ENCODE results near the gene PPP4R4. TPM values are rescaled to one million over a fixed set of nuclear protein-coding genes. Genes with fewer than 3 reads are reported as not detected.
"Not testable (repeated sequence)": the region's sequence is repeated elsewhere in the genome, so short reads cannot be mapped to it uniquely, and the experiment has no call there.

The PPP4R4 gene
- total RNA-seq, 2 donors from 2014 or later: 0.32 to 0.38 TPM

- no peak for DNase-seq (ENCODE audit: low spot score)
- intact Hi-C loops (cut with DNase I): no loop called here
Observed at GRCh38 chr14:94142247-94142646, 31.9 kb upstream of the PPP4R4 start.

GRCh38 chr14:94142836-94143235 is 31.3 kb upstream of the PPP4R4 start:
- DNase-seq (ENCODE audit: low spot score): no peak
- intact Hi-C loops (cut with DNase I): no loop called here

DNA sequence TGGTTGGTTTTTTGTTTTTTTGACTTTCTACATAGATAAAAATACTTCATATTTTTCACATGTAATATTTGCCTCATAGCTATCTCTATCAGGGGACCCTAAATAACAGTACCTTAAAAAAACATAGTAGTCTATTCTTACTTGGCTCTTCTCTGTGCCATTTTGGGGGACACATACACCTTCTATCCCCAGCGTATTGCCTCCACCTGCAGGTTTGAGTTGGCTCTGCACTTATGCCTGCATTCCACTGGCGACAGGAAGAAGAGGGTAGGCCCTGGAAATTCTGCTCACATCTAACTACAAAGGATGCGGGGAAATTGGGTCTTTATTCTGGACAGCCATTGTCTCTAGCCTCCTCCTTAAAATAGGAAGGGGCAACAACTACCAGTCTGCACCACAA is 30.9 kb upstream of the PPP4R4 start:
- intact Hi-C loops (cut with DNase I): no loop called here
- no peak for DNase-seq (ENCODE audit: low spot score)

DNA sequence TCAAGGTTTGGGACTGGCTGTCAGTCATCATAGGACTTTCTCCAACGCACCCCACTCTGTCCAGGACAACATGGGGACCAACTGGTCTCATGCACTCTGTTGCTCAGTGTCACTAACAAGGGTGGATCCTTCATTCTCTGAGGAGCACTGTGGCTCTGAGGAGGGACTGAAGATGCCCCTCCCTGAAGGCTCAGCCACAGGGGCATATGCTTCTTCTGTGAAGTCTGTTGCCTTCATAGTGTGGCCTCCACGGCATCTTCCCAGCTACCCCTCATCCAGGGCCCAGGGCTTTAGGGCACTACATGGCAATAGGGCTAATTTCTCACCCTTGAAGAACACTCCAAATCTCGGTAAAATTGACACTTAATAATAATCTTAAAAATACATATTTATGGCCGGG is 30.4 kb upstream of the PPP4R4 start:
- DNase-seq (ENCODE audit: low spot score): peak; percentile 43
- intact Hi-C loops (cut with DNase I): no loop called here

- intact Hi-C loops (cut with DNase I): no loop called here
- DNase-seq (ENCODE audit: low spot score): peak; percentile 60
Observed at GRCh38 chr14:94144765-94145164, 29.4 kb upstream of the PPP4R4 start.

- intact Hi-C loops (cut with DNase I): no loop called here
- peak; percentile 28 for DNase-seq (ENCODE audit: low spot score)
Observed at GRCh38 chr14:94145902-94146527, 28.1 kb upstream of the PPP4R4 start.

DNA sequence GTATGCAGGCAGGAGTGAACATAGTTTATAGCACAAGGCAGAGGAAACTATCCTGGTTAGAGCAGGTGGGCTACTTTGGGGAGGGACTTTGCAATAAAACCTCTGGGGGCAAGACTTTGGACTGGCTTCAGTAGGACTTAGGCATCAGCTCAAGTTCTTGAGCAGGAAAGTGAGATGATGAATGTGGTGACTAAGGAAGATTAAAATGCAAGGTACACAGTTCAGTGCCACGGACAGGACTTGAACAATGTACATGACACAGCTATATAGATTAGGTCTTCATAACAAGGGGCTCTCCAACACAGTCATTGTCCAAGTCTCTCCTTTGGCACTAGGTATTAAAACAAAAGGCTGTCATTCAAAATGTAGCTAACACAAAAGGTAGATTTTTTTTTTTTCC is 21.4 kb upstream of the PPP4R4 start:
- intact Hi-C loops (cut with DNase I): no loop called here
- no peak for DNase-seq (ENCODE audit: low spot score)

DNA sequence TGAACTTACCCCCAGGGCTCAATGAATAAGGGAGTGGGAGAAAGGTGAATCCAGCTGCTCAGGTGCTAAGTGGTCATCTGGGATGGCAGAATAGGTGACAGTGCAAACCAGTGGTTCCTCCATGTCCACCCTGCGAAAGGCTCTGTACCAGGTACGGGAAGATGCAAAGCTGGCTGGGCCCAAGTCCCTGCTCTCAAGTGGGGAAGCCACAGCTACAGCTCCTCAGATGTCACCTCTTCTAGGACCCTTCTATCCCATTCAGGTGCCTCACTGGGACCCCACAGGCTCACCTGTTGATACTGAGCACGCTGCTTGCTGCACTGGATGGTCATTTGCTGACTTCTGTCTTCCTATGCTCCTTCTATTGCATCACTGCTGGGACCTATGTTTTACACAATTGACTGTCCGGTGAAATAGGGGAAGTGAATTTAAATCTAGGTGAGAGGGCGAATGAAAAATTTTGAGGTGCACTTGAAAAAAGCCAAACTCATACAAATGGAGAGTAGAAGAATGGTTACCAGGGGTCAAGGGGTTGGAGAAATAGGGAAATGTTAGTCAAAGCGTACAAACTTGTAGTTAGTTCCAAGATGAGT is 20.3 kb upstream of the PPP4R4 start:
- intact Hi-C loops (cut with DNase I): no loop called here
- DNase-seq (ENCODE audit: low spot score): peak; percentile 20

GRCh38 chr14:94156143-94156542 is 18.0 kb upstream of the PPP4R4 start:
- DNase-seq (ENCODE audit: low spot score); intact Hi-C loops (cut with DNase I): not testable (repeated sequence)

GRCh38 chr14:94157197-94157596 is 16.9 kb upstream of the PPP4R4 start:
- no peak for DNase-seq (ENCODE audit: low spot score)
- intact Hi-C loops (cut with DNase I): no loop called here

- DNase-seq (ENCODE audit: low spot score): no peak
- intact Hi-C loops (cut with DNase I): no loop called here
Observed at GRCh38 chr14:94158239-94158883, 15.8 kb upstream of the PPP4R4 start.

- DNase-seq (ENCODE audit: low spot score): no peak
- intact Hi-C loops (cut with DNase I): no loop called here
Observed at GRCh38 chr14:94161058-94161457, 13.1 kb upstream of the PPP4R4 start.

DNA sequence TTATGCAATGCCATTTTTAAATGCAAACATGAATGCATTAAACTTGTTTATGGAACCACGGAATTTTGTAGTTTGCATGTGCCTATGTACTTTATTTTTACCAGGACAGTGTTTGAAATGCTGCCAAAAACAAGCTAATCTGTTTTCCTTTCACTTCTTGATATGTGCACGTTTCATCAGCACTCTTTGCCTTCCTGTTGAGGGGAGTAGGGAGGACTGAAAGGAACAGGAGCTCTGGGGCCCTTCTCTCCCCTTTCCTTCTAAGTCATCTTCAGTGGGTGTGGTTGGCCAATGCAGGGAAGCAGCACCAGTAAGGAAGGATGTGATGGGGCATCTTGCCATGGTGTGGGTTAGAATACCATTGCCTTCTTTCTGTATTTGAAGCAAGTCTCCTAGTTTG is 12.1 kb upstream of the PPP4R4 start:
- no peak for DNase-seq (ENCODE audit: low spot score)
- intact Hi-C loops (cut with DNase I): no loop called here

DNA sequence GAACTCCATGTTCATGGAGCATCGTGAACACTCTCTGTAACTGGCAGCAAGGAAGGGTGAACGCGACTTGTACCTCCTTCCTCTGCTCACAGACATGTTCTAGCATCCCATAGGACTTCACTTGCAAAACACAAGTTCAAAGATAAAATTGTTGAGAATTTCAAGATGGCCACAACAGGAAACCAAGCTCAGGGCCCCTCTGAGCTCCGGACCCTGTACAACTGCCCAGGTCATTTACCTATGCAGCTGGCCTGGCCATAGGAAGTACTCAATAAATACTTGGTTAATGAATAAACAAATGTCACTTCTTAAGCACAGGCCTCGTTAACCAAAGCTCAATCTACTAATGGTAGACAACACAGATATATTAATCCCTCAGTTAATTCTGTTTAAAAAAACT is 11.7 kb upstream of the PPP4R4 start:
- no peak for DNase-seq (ENCODE audit: low spot score)
- intact Hi-C loops (cut with DNase I): no loop called here

DNA sequence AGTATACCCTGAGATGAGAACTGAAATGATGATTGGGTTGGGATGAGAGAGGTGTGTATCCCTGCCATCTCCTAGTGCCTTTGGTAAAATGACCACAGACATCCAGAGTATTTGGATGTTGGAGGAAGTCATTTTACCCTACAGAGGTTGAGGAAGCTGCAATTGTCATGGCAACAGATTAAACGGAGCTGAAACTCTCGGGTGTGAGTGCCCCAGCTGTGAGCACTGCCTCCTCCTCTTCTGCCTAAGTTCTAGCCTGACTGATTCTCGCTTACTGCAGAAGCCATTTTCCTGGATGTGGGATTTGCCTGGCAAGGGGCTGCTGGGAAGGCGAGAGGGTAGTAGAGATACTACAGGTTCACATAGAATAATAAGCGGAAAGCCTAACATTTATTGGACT is 10.3 kb upstream of the PPP4R4 start:
- DNase-seq (ENCODE audit: low spot score): no peak
- intact Hi-C loops (cut with DNase I): no loop called here

DNA sequence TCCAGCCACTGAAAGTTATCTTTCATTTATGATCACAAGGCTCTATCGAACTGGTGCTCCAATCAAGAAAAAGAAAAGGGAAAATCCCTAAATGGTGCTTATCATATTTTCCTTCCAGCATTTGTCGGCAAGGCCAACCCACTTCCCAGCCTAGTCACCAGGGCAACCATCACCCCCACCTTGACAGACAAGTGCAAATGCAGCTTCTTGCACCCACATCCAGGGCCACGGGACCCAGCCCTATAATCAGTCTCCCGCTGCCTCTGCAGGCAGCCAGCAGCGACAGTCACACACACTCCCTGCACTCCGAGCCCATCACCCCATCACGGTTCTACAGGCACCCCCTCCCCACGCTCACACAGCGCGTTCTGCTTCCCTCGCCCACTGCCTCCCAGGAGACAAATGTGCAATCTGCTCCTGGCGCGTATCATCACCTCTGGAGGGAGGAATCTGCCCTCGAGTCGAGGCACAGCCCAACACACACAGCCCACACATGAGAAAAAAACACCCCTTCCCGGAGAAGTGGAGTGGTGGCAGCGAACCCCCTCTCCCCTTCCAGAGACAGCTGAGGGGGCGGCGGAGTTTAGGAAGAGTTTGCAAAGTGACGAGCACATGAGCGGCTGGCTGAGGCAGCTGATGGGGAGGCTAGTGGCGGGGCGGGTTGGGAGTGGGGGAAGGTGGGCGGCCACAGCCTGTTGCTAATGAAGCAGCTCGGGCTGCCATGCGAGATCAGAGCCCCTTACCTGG is 9.3 kb upstream of the PPP4R4 start:
- no peak for DNase-seq (ENCODE audit: low spot score)
- intact Hi-C loops (cut with DNase I): no loop called here

- intact Hi-C loops (cut with DNase I): no loop called here
- no peak for DNase-seq (ENCODE audit: low spot score)
Observed at GRCh38 chr14:94165744-94166143, 8.4 kb upstream of the PPP4R4 start.

- no peak for DNase-seq (ENCODE audit: low spot score)
- intact Hi-C loops (cut with DNase I): loop anchor here in 1 of 2 donors (5.0 kb wide), 1 partner anchor 987 kb away; the partner anchor contains the start of gene DICER1
Observed at GRCh38 chr14:94170136-94170535, 4.0 kb upstream of the PPP4R4 start.

- no peak for DNase-seq (ENCODE audit: low spot score)
- intact Hi-C loops (cut with DNase I): loop anchor here in 1 of 2 donors (5.0 kb wide), 1 partner anchor 986 kb away; the partner anchor contains the start of gene DICER1
Observed at GRCh38 chr14:94171208-94171607, 2.9 kb upstream of the PPP4R4 start.

- no peak for DNase-seq (ENCODE audit: low spot score)
- intact Hi-C loops (cut with DNase I): loop anchor here in 1 of 2 donors (5.0 kb wide), 1 partner anchor 985 kb away; the partner anchor contains the start of gene DICER1
Observed at GRCh38 chr14:94172545-94172944, 1.6 kb upstream of the PPP4R4 start.

Measured in posterior vena cava (tissue), 2 donors.